PC-9 (cell line): ENCODE results near the gene RIMBP2. TPM values are rescaled to one million over a fixed set of nuclear protein-coding genes. Genes with fewer than 3 reads are reported as not detected.

ENCODE experiments used
- BruUV-seq: library from RNA; stranded (reverse); fragments of 400-500 nt; replicated peaks from 2 replicates; lab custom pipeline; 2021; lab: Mats Ljungman, UMichigan
- CTCF ChIA-PET: fragments of 300-600 bp; sonication (Branson Sonifier 250); formaldehyde crosslinking; loops from one replicate; lab custom pipeline; 2022; ENCODE audit warnings: antibody characterized with exemption; lab: Charles Lee
- POLR2A ChIA-PET: fragments of 300-600 bp; sonication (Branson Sonifier 250); formaldehyde crosslinking; loops from one replicate; lab custom pipeline; 2022; ENCODE audit warnings: antibody characterized with exemption; ENCODE audit not compliant: unreplicated experiment; lab: Charles Lee
- DNase-seq, 2 experiments: peaks; one replicate each; pipeline versions ENCODE4 v3.0.0 to v3.0.0-alpha.2; 2015 to 2022; ENCODE audit warnings: mixed read lengths in 1 of 2
- H2AFZ ChIP-seq: fragments of 200-600 bp; sonication (generic); 2 replicates; pipeline ENCODE4 v1.8.1; 2017; ENCODE audit warnings: antibody characterized with exemption
- H3F3A ChIP-seq: fragments of 200-600 bp; sonication (generic); 2 replicates; pipeline ENCODE4 v1.8.1; 2017; ENCODE audit warnings: antibody characterized with exemption, mild to moderate bottlenecking, low read depth; ENCODE audit not compliant: insufficient read depth
- H3K27ac ChIP-seq: fragments of 200-600 bp; sonication (generic); 2 replicates; pipeline ENCODE4 v1.6.1; 2016; ENCODE audit warnings: mixed run types
- H3K27me3 ChIP-seq: fragments of 200-600 bp; sonication (generic); 2 replicates; pipeline ENCODE4 v1.6.1; 2016; ENCODE audit warnings: low read depth, mixed run types; ENCODE audit not compliant: insufficient read depth
- H3K36me3 ChIP-seq: fragments of 200-600 bp; sonication (generic); 2 replicates; pipeline ENCODE4 v1.6.1; 2016; ENCODE audit warnings: low read depth, mixed run types
- H3K4me1 ChIP-seq: fragments of 200-600 bp; sonication (generic); replicated peaks from 2 replicates; pipeline ENCODE4 v1.6.1; 2016; ENCODE audit warnings: mixed run types; ENCODE audit not compliant: insufficient read depth
- H3K4me2 ChIP-seq: fragments of 200-600 bp; sonication (generic); 2 replicates; pipeline ENCODE4 v1.6.1; 2017; ENCODE audit warnings: mixed run types
- H3K4me3 ChIP-seq: fragments of 200-600 bp; sonication (generic); 2 replicates; pipeline ENCODE4 v1.6.1; 2016; ENCODE audit warnings: mixed run types
- H3K79me2 ChIP-seq: fragments of 200-600 bp; sonication (generic); 2 replicates; pipeline ENCODE4 v1.6.1; 2017; ENCODE audit warnings: low read depth, mixed run types
- H3K9me2 ChIP-seq: fragments of 200-600 bp; sonication (generic); 2 replicates; pipeline ENCODE4 v1.8.1; 2017; ENCODE audit warnings: mild to moderate bottlenecking; ENCODE audit not compliant: insufficient read depth
- H3K9me3 ChIP-seq: fragments of 200-600 bp; sonication (generic); 2 replicates; pipeline ENCODE4 v1.8.1; 2016; ENCODE audit warnings: low read depth; ENCODE audit not compliant: insufficient read depth
- H4K20me1 ChIP-seq: fragments of 200-600 bp; sonication (generic); 2 replicates; pipeline ENCODE4 v1.8.1; 2017; ENCODE audit not compliant: insufficient read depth
- EZH2 ChIP-seq: fragments of 200-600 bp; sonication (generic); IDR thresholded peaks from 2 replicates; pipeline ENCODE4 v1.8.0; 2017; ENCODE audit warnings: antibody characterized with exemption, low read depth
- intact Hi-C: fragments of 100-400 bp; cut with micrococcal nuclease; formaldehyde crosslinking; loops from one replicate; pipeline ENCODE4 v1.10.0; 2022; ENCODE audit not compliant: unreplicated experiment
- total RNA-seq: library from RNA; stranded (reverse); gene quantifications from 2 replicates; pipeline ENCODE4 v1.2.3, GENCODE V29; 2021
- TF ChIP-seq, protein P1 (sequence below): fragments of 200-600 bp; sonication (generic); conservative IDR thresholded peaks from 2 replicates; pipeline ENCODE4 v1.6.1; 2017; ENCODE audit warnings: mixed run types, antibody characterized with exemption, mild to moderate bottlenecking, moderate library complexity

The RIMBP2 gene
- total RNA-seq, 1 experiment from 2014 or later, result not detected

- POLR2A ChIA-PET, result no interaction called here
- H2AFZ ChIP-seq, result no peak overlapping the region
- no TSS peak for BruUV-seq
These were observed 6.7 kb downstream of the RIMBP2 start for GRCh38 chr12:130709151-130709970.

GRCh38 chr12:130708648-130709047 is 7.5 kb downstream of the RIMBP2 start:
- intact Hi-C loops, result no loop called here
- Histone ChIP-seq H3K4me3 (no peak overlapping the region), H3K4me1 (no peaks in the 10 kb centered on the region), H3K9me3 (no peaks in the 10 kb centered on the region), H3K79me2 (no peaks in the 10 kb centered on the region), H4K20me1 (no peaks in the 10 kb centered on the region), H2AFZ (no peak overlapping the region), H3K36me3 (no peaks in the 10 kb centered on the region), H3K27ac (no peak overlapping the region), H3K4me2 (no peak overlapping the region), H3K9me2 (no peaks in the 10 kb centered on the region), H3K27me3 (peaks cover 95% of the 10 kb centered on the region), H3F3A (no peaks in the 10 kb centered on the region)
- no TSS peak for BruUV-seq
- ChIA-PET CTCF (no interaction called here), POLR2A (no interaction called here)
- no peak for TF ChIP-seq EZH2
- TF ChIP-seq, protein P1, sequence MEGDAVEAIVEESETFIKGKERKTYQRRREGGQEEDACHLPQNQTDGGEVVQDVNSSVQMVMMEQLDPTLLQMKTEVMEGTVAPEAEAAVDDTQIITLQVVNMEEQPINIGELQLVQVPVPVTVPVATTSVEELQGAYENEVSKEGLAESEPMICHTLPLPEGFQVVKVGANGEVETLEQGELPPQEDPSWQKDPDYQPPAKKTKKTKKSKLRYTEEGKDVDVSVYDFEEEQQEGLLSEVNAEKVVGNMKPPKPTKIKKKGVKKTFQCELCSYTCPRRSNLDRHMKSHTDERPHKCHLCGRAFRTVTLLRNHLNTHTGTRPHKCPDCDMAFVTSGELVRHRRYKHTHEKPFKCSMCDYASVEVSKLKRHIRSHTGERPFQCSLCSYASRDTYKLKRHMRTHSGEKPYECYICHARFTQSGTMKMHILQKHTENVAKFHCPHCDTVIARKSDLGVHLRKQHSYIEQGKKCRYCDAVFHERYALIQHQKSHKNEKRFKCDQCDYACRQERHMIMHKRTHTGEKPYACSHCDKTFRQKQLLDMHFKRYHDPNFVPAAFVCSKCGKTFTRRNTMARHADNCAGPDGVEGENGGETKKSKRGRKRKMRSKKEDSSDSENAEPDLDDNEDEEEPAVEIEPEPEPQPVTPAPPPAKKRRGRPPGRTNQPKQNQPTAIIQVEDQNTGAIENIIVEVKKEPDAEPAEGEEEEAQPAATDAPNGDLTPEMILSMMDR, result no peak
- no peak for DNase-seq

More at GRCh38 chr12:130709151-130709970, 6.7 kb downstream of the RIMBP2 start:
- Histone ChIP-seq H3K9me2 (no peaks in the 10 kb centered on the region), H3K4me3 (no peak overlapping the region), H3K4me2 (no peak overlapping the region), H3K36me3 (no peaks in the 10 kb centered on the region), H3K9me3 (no peaks in the 10 kb centered on the region), H3K4me1 (no peaks in the 10 kb centered on the region), H3K79me2 (no peaks in the 10 kb centered on the region), H3K27me3 (peaks cover 96% of the 10 kb centered on the region), H4K20me1 (no peaks in the 10 kb centered on the region), H3F3A (no peaks in the 10 kb centered on the region), H3K27ac (no peak overlapping the region)
- CTCF ChIA-PET, result no interaction called here
- no peak for DNase-seq
- intact Hi-C loops, result no loop called here
- TF ChIP-seq, protein P1, result no peak
- TF ChIP-seq EZH2, result no peak

- H3K9me2 ChIP-seq, result no peaks in the 10 kb centered on the region
- TF ChIP-seq EZH2, result no peak
- TF ChIP-seq, protein P1, result no peak
- H3K27ac ChIP-seq, result no peak overlapping the region
- no peaks in the 10 kb centered on the region for H3F3A ChIP-seq
- H3K4me3 ChIP-seq, result no peak overlapping the region
- H3K27me3 ChIP-seq, result peaks cover 96% of the 10 kb centered on the region
- no peaks in the 10 kb centered on the region for H4K20me1 ChIP-seq
- H3K4me2 ChIP-seq, result no peak overlapping the region
- H2AFZ ChIP-seq, result no peak overlapping the region
- no peaks in the 10 kb centered on the region for H3K9me3 ChIP-seq
- no peaks in the 10 kb centered on the region for H3K79me2 ChIP-seq
- ChIA-PET POLR2A (no interaction called here), CTCF (no interaction called here)
- no TSS peak for BruUV-seq
- DNase-seq, result no peak
- H3K36me3 ChIP-seq, result no peaks in the 10 kb centered on the region
- H3K4me1 ChIP-seq, result no peaks in the 10 kb centered on the region
- intact Hi-C loops, result no loop called here
These were observed 8.6 kb downstream of the RIMBP2 start for GRCh38 chr12:130707571-130707891.
